NCI-H226 (cell line): ENCODE results near the gene IAH1.

Experiments
- DNase-seq: peaks from one replicate; pipeline ENCODE4 v3.0.0-alpha.2; 2015

The IAH1 gene

GRCh38 chr2:9474361-9475057 lies at the start of gene IAH1:
IAH1 (plus strand) TSS chr2:9474551; CDS start chr2:9474567, 16 bp downstream.
- DNase-seq = peak; percentile 44

DNA sequence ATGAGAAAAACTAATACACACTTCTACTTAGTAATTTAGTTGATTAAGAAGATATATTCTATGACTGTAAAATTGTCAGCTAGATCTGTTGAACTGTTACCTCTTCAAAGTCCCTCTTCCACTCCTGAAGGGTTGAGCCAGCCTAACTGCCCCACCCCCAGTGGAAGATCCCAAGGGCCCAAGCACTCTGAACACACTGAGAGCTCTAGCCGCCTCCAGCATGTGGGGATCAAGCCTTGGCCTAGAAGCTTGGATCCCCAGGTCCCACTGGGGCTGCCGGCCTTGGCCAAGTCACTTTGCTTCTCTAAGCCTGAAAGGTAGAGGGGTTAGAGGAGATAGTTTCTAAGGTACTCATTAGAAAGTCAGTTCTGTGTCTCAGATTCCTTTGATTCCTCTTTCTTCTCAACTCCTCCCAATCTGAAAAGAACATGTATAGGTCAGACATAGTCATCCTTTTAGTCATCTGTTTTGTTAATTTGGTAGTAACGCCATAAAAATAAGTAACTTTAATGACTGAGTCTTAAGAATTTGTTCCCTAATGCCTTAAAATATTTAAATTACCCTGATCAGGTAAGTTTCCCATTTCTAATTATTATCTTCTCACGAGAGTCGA lies 45.3 kb upstream of the IAH1 start:
- DNase-seq = no peak

GRCh38 chr2:9430316-9431293 lies 43.7 kb upstream of the IAH1 start:
- DNase-seq = no peak

DNA sequence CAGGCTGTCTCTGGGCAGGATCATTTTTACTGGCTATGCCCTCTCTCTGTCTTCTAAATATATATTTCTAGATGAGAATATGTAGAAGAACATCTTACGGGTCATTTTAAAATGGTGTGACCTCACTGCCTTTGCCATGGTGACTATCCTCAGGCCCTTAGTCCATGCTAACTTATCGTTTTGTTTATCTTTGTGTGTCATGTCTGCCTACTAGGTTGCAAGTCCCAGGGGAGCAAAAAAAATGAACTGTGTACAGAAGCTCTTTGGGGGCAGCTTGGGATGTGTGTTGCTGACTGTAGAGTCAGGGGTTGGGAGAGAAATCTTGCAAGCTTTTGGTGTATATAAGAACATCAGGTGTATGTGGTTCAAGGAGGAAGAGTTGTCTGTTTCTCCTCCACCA lies 39.9 kb upstream of the IAH1 start:
- DNase-seq = no peak

GRCh38 chr2:9439536-9439935 lies 34.8 kb upstream of the IAH1 start:
- DNase-seq = no peak

GRCh38 chr2:9440058-9440727 lies 34.2 kb upstream of the IAH1 start:
- no peak for DNase-seq

DNA sequence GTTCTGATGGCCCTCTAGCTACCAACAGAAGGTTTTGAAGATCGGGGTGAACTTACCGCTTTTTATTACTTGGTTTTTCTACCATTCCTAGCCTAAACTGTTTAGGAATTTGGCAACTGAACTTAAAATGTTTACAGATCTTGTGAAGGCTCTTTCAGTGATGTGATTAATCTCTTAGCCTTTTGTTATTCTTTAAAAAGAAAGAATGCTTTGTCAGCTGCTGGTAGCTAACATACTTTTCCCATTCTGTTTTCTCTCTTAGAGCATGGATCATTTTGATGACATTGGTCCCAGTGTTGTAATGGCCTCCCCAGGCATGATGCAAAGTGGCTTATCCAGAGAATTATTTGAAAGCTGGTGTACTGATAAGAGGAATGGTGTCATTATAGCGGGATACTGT lies 32.8 kb upstream of the IAH1 start:
- no peak for DNase-seq

DNA sequence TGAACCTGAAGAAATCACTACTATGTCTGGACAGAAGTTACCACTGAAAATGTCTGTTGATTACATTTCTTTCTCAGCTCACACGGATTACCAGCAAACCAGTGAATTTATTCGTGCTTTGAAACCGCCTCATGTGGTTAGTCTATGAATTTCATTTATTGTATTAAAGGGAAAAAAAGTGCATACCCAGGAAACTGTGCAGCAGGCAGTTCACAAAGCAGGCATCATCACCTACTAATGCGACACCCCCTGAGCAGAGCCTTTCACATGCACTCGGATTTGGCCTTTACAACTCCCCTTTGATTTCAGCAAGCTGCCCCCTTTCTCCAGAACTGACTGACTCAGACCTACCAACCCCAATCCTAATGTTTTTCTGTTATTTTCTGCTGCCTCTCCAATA lies 30.8 kb upstream of the IAH1 start:
- no peak for DNase-seq

DNA sequence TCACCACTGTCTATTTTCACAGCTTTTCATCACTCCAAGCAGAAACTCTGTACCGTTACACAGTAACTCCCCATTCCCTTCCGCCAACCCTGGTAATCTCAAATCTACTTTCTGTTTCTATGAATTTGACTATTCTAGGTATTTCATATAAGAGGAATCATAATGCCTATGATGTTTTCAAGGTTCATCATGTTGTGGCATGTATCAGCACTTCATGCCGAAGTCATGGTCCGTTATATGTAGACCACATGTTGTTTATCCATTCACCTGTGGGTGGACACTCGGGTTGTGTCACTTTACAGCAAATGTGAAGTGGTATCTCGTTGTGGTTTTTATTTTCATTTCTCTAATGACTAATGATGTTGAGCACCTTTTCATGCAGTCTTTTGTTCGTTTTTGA lies 29.3 kb upstream of the IAH1 start:
- DNase-seq = no peak

GRCh38 chr2:9451231-9451630 lies 23.1 kb upstream of the IAH1 start:
- DNase-seq = no peak

GRCh38 chr2:9460441-9461017 lies 13.8 kb upstream of the IAH1 start:
- DNase-seq = no peak

- DNase-seq = no peak
Observed at GRCh38 chr2:9461079-9461478, 13.3 kb upstream of the IAH1 start.

DNA sequence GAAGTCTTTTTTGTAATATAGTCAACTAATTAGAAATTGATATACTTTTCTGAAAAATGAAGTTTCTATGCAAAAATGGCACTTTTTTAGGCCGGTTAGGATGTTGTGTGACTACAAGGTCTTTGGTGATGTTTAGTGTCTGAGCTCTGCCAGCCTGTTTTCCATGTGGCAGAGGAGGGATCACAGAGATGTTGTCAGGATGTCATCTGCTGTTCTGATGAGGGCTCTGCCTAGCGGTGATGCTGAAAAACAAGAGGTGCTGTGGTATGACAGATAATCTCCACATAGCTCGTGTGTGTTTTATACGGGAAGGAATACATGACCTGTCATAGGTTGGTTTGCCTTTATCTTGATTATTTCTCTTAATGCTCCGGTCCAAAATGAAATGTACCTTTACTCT lies 12.0 kb upstream of the IAH1 start:
- DNase-seq = no peak

GRCh38 chr2:9462886-9463697 lies 11.3 kb upstream of the IAH1 start:
- no peak for DNase-seq

DNA sequence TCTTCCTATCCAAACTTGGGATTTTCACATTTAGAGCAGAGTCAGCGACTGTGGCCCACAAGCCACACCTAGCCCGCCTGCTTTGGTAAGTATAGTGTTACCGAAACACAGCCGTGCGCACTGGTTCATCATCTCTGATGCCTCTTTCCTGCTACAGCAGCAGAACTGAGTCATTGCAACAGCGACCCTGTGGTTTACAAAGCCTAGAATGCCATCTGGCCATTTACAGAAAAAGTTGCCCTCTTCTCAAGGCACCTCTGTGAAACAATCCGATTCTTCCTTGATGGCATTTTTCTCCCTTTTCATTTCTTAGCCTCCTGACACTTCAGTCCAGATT lies 10.7 kb upstream of the IAH1 start:
- no peak for DNase-seq

GRCh38 chr2:9465170-9465569 lies 9.2 kb upstream of the IAH1 start:
- DNase-seq = no peak

DNA sequence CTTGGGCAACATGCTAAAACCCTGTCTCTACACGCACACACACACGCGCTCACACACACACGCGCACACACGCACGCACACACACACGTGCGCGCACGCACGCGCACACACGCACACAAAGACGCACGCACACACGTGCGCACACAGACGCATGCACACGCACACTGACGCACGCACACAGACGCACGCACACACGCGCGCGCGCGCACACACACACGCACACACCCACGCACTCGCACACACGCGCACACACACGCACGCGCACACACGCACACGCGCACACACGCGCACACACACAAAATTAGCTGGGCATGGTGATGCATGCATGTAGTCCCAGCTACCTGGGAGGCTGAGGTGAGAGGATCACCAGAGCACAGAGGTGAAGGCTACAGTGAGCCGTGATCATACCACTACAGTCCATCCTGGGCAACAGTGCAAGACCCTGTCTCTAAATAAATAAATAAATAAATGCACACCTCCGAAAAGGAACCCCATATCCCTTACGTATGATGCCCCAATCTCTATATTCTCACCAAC lies 8.1 kb upstream of the IAH1 start:
- DNase-seq = no peak

DNA sequence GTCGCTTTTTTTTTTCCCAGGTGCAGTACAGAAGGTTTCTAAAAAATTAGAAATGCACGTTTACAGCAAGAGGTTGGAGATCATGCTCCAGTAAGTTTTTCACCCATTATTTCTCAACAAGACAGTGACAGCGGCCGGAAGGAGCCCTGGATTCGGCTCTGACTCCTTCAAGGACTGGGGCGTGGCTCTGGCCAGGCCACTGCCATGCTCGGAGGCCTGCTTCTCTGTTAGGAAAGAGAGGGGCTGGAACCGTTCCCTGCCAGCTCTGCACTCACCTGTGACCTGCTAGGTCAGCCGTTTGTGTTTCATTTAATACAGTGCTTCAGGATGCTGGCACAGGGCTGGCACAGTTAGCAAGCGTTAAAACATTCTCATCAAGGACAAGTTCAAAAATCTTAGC lies 6.7 kb upstream of the IAH1 start:
- DNase-seq = no peak

DNA sequence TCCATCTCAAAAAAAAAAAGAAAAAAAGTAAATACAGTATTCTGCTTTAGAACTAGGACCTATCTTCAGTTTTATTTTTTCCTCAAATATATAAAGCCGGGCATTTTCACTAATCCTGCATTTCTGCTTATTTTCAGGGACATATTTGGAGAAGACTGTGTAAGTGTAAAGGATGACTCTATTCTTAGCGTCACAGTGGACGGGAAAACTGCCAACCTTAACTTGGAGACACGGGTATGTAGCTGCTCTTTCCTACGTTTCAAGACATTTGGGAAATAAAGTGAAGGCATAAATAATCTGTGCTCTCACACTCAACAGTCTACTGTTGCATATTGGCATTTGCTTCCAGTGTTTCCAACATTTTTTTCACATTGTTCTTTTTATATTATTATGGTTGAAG lies 3.1 kb upstream of the IAH1 start:
- DNase-seq = no peak

DNA sequence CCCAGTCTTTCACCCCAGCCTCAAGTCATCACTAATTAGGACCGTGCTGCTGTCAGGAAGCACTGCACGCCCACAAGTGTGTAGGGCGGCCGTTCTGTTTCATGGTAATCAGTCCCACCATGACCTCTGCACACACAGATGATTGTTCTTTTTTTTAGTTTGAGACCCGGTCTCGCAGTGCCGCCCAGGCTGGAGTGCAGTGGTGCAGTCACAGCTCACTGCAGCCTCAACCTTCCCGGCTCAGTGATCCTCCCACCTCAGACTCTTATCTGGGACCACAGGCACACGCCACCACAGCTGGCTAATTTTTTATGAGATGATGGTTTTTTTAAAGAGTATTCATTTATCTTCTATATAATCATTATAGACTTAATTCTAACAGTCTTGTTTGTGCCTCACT lies 1.8 kb upstream of the IAH1 start:
- no peak for DNase-seq

DNA sequence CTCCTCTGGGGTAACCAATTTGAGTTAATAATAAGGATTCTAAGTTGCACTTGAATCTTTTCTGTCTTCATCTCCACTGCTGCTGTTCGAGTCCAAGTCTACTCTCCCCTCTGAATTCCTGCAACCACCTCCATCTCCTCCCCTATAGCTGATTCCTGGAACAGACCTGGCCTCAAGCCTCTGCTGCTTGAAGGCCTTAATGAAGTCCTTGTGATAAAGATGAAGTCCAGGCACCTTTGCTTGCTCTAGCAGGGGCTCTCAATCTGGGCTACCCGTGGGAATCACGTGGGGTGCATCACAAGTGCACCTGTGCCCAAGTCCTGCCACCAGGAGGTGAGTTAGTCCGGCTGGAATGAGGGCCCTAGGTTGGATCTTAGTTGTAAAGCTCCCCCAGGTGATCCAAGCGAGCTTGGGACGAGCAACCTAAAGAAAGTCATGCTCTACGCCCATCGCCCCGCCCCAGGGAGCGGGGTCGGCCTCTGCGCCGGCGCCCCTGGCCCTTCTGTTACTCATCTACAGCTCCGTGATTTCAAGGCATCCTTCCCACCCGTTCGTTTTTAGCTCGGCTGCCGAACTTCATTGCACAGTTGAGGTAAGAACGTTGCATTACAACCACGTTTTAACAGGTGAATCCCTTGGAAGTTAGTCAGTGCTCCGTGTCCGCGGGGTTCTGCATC lies 905 bp upstream of the IAH1 start:
- DNase-seq = peak; percentile 9
